Measurements from ENCODE around the gene SLC37A3.
"Not testable (repeated sequence)": the region's sequence is repeated elsewhere in the genome, so short reads cannot be mapped to it uniquely, and the experiment has no call there.

Gene SLC37A3

GRCh38 chr7:140348161-140348849, 50.0 kb downstream of the SLC37A3 start:
- no peak for DNase-seq (ENCODE audit: low spot score)

DNA sequence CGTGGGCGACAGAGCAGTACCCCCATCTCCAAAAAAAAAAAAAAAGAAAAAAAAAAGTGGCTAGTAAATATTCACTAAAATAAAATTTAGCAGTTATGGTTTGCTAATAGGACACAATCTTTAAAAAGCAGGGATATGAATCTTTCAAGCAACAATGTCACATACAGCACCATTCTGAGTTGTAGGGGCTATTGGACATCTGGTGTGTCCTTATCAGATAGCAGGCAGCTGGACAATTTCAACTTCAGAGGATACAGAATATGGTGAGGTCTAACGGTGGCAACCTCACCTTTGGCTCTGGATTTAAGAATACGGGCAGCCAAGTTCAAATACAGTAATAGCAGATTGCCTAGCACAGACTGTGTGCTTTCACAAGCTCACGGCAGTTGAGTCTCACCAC, 51.1 kb downstream of the SLC37A3 start:
- no peak for DNase-seq (ENCODE audit: low spot score)

GRCh38 chr7:140345426-140345825, 52.9 kb downstream of the SLC37A3 start:
- DNase-seq (ENCODE audit: low spot score): no peak

DNA sequence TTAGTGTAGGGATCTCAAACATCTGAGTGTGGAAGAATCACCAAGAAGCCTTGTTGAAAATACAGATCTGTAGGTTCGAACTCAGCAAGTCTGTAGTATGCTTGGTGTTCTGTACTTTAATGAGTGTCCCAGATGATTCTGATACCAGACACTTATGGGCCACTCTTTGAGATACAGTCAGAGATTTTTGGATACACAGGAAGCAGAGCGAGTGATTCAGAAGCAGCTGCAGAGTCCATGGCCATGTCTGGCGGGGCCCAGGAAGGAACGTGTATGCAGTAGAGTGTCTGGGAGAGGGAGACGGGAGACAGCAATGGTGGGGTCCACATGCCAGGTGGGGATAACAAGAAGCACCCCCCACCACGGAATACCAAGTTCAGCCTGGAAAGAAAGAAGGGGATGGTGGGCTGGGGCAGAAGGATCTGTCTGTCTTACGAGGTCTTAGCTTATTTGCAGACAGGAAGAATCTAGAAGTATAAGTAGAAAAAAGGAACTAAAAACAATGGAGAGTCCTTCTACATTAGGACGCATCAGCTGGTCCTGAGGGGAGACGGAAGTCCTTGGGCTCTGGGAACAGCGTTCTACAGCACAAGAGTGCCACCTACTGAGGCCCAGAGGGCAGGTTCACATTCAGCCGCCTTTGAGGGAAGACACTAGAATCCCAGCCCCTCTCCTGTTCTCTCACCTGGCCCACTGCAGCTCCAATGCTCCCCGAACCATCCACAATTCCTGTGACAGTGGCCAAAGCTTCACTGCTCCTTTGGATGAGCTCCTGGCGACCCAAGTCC, 55.4 kb downstream of the SLC37A3 start:
- DNase-seq (ENCODE audit: low spot score): no peak

- DNase-seq (ENCODE audit: low spot score): not testable (repeated sequence)
Measured at GRCh38 chr7:140338959-140339358, 59.4 kb downstream of the SLC37A3 start.

DNA sequence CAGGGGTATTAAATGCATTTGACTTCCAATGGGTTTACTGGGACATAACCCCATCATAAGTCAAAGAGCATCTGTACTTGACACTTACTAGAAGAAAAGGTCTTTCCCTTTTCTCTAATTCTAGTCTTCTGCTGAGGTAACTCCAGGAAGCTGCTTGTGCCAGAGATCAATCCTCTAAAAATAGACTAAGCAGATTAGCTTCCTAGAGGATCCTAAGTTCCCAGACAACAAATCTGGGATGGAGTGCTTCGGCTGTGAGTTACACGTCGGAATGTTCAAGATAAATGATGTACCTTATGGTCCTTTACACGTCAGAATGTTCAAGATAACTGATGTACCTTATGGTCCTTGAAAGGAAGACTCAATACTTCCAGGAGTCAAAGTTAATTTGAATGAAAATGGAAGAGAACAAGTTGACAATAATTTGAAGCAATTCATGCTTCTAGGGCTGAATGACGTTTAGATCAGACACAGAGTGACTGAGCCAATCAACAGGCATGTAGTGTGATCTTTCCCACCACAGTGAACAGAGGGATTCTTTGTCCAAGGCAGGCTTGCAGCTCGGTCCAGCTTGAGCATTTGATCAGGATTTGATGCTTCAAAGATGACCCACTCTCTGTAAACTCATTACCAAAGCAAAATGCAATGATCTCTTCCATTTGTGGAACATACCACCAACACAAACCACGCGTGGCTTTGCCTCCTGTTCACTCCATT, 63.8 kb downstream of the SLC37A3 start:
- DNase-seq (ENCODE audit: low spot score): no peak

DNA sequence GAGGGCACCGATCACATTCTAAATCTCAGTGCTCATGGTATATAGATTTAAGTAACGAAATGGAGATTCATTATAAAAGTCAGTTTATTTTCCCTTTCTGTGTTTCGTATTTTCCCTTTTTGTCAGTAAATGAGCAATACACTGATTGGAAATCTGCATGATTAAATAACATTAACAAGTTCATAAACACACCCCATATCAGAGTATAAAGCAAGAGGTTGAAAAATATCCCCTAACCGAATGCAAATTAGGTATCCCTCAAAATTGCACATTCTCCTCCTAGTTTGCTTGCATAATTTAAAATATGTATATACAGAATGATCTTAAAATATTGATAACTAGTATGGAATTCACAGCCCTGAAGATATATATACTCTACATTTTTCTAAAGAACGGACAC, 64.6 kb downstream of the SLC37A3 start:
- no peak for DNase-seq (ENCODE audit: low spot score)

GRCh38 chr7:140333223-140333622, 65.1 kb downstream of the SLC37A3 start:
- no peak for DNase-seq (ENCODE audit: low spot score)

- no peak for DNase-seq (ENCODE audit: low spot score)
Measured at GRCh38 chr7:140330595-140330994, 67.7 kb downstream of the SLC37A3 start.

GRCh38 chr7:140330128-140330527, 68.2 kb downstream of the SLC37A3 start:
- DNase-seq (ENCODE audit: low spot score): no peak

DNA sequence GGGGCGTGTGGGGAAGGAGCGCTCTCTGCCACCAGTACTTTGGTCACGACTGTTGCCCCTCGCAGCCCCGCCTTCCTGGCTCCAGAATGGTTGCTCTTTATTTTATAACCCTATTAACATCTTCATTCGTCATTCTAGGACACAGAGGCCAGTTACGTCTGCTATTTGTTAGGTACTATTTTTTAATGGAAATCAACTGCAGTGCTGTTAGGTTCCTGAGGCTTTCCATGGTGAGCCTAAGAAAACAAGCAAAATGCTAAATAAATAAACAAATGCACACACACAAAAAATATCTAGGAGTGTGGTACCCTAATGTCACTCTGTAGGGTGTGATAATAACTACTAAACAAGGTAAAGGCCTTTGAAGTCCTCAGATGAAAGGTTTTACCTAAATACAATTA, 71.1 kb downstream of the SLC37A3 start:
- DNase-seq (ENCODE audit: low spot score): peak; percentile 63

GRCh38 chr7:140326116-140326928, 72.0 kb downstream of the SLC37A3 start:
- peak; percentile 76 for DNase-seq (ENCODE audit: low spot score)

DNA sequence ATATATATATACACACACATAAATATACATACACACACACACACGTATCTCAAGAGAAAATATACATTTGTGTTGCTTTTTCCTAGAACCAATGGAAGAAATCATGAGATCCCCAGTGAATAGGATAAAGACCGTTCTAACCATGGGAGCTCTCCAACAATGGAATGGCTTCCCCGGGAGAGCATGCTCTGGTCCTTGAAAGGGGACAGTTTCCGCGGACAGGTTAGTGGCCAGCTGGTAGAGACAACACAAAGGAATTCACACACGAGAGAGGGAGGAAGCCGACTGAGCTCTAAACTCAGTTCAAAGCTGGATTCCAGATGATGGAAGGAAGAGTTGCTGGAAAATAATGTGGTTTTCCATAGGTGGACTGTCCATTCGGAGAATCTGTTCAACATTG, 72.7 kb downstream of the SLC37A3 start:
- DNase-seq (ENCODE audit: low spot score): no peak

DNA sequence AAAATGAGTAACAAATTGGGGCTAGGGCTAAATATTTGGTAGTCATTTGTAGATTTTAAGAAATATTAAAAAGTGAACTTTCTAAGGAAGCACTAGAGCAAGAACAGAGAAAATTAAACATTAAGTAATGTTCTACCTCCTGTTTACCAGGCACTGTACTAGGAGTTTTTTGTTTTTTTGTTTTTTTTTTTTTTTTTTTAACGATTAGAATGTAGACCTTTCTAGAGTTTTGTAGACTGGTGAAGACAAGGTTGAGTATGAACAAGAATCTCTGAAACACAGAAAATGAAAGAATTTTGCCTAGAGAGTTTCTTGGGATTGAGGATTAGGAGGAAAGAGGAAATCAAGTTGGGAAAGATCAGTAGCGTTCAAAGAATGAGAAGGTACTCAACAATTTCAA, 73.6 kb downstream of the SLC37A3 start:
- DNase-seq (ENCODE audit: low spot score): no peak

GRCh38 chr7:140322759-140323158, 75.6 kb downstream of the SLC37A3 start:
- no peak for DNase-seq (ENCODE audit: low spot score)

GRCh38 chr7:140320078-140320477, 78.3 kb downstream of the SLC37A3 start:
- peak; percentile 23 for DNase-seq (ENCODE audit: low spot score)

DNA sequence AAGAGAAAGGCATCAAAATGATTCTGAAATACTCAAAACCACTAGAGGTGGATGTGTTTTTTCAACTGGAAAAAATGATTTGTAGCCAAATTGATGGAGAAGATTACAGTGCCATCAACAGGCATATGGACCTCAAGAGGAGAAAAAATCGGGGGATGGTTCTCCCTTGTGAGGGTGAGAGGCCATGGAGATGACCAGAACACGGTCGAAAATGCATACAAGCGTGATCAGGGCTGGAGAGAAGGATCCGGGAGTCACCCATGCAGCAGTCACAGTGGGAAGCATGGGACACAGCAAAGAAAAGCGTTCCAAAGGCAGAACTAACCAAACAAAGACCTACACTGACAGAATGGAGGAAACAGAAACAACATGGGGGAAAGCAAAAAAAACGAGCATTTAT, 80.3 kb downstream of the SLC37A3 start:
- no peak for DNase-seq (ENCODE audit: low spot score)

- no peak for DNase-seq (ENCODE audit: low spot score)
Measured at GRCh38 chr7:140317597-140317996, 80.7 kb downstream of the SLC37A3 start.

- peak; percentile 87 for DNase-seq (ENCODE audit: low spot score)
Measured at GRCh38 chr7:140316165-140316661, 82.1 kb downstream of the SLC37A3 start.

- no peak for DNase-seq (ENCODE audit: low spot score)
Measured at GRCh38 chr7:140315498-140316164, 82.7 kb downstream of the SLC37A3 start.

Data from LoVo (cell line).